ENCODE data around the gene TARBP2. TPM values are rescaled to one million over a fixed set of nuclear protein-coding genes. Genes with fewer than 3 reads are reported as not detected.

TARBP2 gene
- total and polyA plus RNA-seq, 8 donors = 11.7 to 50.1 (median 17.1) TPM

DNA sequence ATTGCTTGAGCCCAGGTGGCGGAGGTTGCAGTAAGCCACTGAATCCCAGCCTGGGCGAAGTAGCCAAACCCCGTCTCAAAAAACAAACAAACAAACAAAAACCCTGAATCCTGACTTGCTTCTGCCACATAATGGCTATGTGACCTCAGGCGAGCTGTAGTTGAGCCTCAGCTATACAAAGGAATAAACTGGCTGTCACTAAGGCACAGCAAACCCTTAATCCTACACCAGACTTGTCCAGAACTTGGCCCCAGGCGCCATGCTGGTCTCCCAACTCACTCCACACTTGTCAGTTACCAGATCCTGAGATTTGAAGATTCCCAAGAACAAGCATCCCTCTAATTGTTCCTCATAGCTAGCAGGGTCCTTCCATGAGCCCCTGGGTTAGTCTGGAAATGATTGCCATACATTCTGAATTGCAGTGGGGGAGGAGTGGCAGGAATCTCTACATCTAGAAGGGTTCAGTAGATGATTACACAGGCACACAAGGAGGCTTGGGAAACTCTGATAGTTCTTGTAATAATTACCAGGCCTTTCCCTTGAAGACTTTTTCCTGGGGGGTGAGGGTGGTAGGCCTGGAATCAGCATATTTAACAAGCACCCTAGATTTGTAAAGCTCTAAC lies 11.7 kb upstream of the TARBP2 start:
- Histone ChIP-seq H3K27ac (no peak overlapping the region), H3K27me3 (no peaks in the 10 kb centered on the region), H3K4me3 (no peak overlapping the region), H3K9me3 (no peaks in the 10 kb centered on the region), H3K36me3 (peaks cover 0 to 12% (median 0%) of the 10 kb centered on the region in 3 donors), H3K4me1 (peaks cover 5 to 13% (median 8%) of the 10 kb centered on the region in 3 donors)
- TF ChIP-seq, protein P1, sequence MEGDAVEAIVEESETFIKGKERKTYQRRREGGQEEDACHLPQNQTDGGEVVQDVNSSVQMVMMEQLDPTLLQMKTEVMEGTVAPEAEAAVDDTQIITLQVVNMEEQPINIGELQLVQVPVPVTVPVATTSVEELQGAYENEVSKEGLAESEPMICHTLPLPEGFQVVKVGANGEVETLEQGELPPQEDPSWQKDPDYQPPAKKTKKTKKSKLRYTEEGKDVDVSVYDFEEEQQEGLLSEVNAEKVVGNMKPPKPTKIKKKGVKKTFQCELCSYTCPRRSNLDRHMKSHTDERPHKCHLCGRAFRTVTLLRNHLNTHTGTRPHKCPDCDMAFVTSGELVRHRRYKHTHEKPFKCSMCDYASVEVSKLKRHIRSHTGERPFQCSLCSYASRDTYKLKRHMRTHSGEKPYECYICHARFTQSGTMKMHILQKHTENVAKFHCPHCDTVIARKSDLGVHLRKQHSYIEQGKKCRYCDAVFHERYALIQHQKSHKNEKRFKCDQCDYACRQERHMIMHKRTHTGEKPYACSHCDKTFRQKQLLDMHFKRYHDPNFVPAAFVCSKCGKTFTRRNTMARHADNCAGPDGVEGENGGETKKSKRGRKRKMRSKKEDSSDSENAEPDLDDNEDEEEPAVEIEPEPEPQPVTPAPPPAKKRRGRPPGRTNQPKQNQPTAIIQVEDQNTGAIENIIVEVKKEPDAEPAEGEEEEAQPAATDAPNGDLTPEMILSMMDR (IDR thresholded peaks at IDR 0.05) = no peak
- ATAC-seq (no peak), DNase-seq (peak in 1 of 6 donors; percentile 28), FAIRE-seq (no peak)
- WGBS, 2 donors = 92 to 94% methylated on average over 5 of the region's 5 CpGs
- intact Hi-C loops (cut with DNase I) = no loop called here

DNA sequence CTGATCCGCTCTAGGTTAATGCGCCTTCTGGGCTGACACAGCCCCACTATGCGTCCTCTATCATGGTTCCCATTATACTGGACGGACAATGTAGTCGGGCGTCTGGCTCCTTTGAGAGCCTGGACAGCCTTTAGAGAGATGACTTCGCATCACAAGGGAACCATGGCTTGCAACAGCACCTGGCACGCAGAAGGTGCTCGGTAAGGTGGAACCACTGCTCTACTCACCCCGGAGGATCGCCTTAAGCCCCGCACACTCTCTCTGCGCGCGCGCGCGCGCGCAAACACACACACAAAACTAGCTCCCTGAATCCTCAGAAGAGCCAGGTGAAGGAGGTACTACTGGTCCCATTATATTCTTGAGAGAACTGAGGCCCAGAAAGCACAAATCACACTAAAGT lies 8.9 kb upstream of the TARBP2 start:
- DNase-seq = peak in 1 of 6 donors; percentile 58

DNA sequence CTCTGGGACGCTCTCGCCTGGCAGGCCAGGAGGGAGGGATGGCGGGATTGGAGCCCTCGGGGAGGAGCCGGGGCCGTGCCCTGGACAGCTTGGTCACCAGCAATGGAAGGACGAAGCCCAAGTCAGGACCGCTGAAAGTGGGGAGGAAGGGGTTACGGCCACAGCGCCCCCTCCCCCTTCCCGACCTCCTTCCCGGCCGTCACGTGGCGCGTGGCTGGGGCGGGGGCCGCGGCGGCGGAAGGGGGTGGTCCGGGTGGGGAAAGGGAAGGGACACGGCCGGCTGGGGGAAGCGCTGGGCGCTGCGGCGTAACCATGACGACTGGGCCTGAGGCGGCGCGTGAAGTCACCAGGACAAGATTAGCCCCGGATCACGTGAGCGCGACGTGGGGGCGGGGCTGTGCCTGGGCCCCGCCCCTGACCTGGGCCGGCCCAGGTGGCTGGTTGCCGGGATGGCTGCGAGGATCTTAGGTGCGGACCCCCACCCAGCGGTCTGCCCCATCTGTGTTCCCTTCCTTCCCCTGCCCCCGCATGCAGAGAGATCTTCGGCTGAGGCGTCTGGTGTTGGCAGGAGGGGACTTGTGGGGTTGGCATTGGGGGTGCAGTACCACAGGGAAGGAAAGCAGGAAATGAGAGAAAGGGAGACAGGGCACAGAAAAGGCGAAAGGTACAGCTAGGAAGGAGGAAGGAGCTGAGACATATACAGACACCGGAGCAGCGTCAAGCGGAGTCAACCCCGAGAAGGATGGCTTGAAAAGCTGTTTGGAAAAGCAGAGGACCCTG lies 8.1 kb upstream of the TARBP2 start:
- FAIRE-seq (no peak), ATAC-seq (peak; percentile 93 to 97 (median 96)), DNase-seq (peak; percentile 95 to 97 (median 96))
- Histone ChIP-seq H3K36me3 (no peaks in the 10 kb centered on the region), H3K27me3 (no peaks in the 10 kb centered on the region), H3K27ac (peak overlapping the region; percentile 63 to 82 (median 76)), H3K4me1 (peaks cover 5 to 20% (median 8%) of the 10 kb centered on the region in 3 donors), H3K9me3 (no peaks in the 10 kb centered on the region), H3K4me3 (peak overlapping the region; percentile 11 to 63 (median 41))
- TF ChIP-seq, protein P1 (IDR thresholded peaks at IDR 0.05) = no peak
- 0 to 2% methylated on average over 33 to 52 of the region's 52 CpGs for WGBS, 2 donors
- intact Hi-C loops (cut with DNase I) = no loop called here

More for the DNA sequence above, 8.9 kb upstream of the TARBP2 start:
- peaks cover 5 to 20% (median 8%) of the 10 kb centered on the region in 3 donors for H3K4me1 ChIP-seq
- peak overlapping the region in 3 of 4 donors; percentile 11 to 63 (median 48) for H3K4me3 ChIP-seq
- WGBS, 2 donors = 54 to 56% methylated on average over 20 of the region's 20 CpGs
- TF ChIP-seq, protein P1 (IDR thresholded peaks at IDR 0.05) = no peak
- H3K27me3 ChIP-seq = no peaks in the 10 kb centered on the region
- FAIRE-seq (no peak), ATAC-seq (peak in 2 of 4 donors; percentile 0 to 1)
- H3K36me3 ChIP-seq = no peaks in the 10 kb centered on the region
- intact Hi-C loops (cut with DNase I) = no loop called here
- H3K9me3 ChIP-seq = no peaks in the 10 kb centered on the region
- peak overlapping the region; percentile 63 to 82 (median 76) for H3K27ac ChIP-seq

DNA sequence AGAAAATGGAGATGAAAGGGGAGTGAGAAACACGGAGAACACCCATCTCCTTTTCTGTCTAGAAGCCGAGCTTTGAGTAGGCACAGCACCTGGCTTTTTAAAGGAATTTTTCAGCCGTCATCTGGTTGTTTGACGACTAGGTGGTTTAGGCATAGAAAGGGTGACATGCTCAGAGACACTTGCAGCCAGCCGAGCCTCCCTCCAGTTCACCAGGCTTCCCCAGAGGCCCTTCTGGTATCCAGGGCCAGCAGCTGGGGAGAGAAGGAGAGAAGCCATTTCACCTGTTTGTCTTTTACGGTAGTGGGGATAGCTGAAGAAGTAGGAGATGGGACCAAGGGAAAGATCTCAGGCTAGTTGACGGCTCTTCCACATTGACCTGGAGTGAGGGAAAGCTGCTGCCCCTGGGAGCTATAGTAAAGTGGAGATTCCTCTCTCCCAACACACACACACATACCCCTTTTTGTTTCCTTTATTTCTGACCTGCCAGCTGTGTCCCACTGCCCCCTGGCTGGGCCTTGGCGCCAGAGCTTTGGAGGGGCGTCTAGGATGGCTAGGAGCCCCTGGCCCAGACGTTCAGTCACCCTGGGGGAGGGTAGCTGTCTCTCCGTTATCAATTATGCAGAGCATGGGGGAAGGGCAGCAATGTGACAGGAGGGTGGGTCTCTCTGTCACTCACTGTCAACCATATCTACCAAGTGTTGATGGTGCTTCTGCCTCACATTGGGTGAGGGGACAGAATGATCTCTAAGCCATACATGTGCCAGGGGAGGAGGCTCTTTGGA lies 7.3 kb upstream of the TARBP2 start:
- DNase-seq = peak in 1 of 6 donors; percentile 53
- 24 to 33% methylated on average over 11 of the region's 11 CpGs for whole genome bisulfite sequencing, 2 donors
- peak overlapping the region; percentile 63 to 82 (median 76) for H3K27ac ChIP-seq
- no peaks in the 10 kb centered on the region for H3K27me3 ChIP-seq
- peaks cover 5 to 20% (median 8%) of the 10 kb centered on the region in 3 donors for H3K4me1 ChIP-seq
- FAIRE-seq = no peak
- TF ChIP-seq, protein P1 (IDR thresholded peaks at IDR 0.05) = no peak
- intact Hi-C loops (cut with DNase I) = no loop called here
- no peaks in the 10 kb centered on the region for H3K36me3 ChIP-seq
- ATAC-seq = peak in 2 of 4 donors; percentile 1 to 3
- peak overlapping the region; percentile 11 to 63 (median 41) for H3K4me3 ChIP-seq
- no peaks in the 10 kb centered on the region for H3K9me3 ChIP-seq
